Islet precursor cell (in vitro differentiated cells): ENCODE measurements around the gene ZFAND3.
"Not testable (repeated sequence)": the region's sequence is repeated elsewhere in the genome, so short reads cannot be mapped to it uniquely, and the experiment has no call there.

Source experiments
- DNase-seq: peaks from one replicate; pipeline ENCODE4 v3.0.0-alpha.2; 2018

Gene ZFAND3

DNA sequence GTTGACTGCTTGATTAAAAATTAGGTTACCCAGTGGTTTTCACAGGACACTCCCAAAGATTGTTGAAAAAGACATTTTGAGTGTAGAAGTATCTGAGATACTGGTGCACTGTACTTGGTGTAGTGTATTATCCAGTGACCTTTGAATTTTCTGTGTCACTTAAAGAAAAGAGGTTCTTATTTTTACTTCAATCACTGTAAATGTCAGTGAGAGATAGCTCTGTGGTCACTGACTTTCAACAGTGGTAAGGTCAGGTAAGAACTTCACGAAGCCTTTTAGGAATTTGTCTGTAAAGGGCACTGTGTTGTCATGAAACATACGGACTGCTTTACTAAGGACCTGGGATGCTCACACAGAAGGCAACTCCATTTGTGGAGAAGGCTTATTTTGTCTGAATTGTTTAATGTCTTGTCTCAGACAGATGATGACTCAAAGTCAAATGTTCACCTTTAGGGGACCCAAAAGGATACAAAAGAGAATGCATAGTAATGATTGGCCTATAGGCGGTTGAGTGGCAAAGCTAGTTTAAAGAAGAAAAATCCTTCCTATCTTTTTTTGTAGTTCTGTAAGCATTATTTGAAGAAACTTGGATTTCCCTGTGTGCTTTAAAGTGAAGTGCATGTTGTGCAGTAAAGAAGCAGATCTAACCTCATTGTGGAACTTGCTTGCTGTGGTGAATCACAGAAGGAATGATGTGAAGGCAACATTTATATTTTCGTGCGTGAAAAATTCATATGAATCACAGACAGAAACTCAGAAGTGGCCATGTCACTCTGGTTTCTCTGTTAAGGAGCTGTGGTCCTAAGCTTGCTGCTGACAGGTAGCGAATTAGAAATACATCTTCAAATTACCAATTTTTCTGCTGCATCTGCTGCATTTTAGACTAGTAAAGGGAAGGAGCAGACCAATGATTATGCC is 47.3 kb downstream of the ZFAND3 start:
- DNase-seq: no peak

- no peak for DNase-seq
Observed at GRCh38 chr6:37867756-37868446, 48.4 kb downstream of the ZFAND3 start.

DNA sequence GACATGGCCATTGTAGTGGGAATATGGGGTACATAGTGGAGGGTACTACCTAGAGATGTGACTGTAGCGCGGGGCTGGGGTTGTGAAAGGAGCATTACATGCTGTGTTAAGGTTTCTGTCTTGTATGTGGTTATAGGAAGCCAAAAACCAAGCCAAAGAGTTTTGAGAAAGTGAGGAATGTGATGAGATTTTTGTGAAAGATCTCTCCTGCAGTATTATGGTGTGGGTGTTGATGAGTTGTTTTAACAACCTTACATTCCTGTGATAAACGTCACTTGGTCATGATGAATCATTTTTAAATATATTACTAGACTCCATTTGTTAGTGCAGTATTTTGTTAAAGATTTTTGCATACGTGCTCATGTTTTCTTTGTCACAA is 48.9 kb downstream of the ZFAND3 start:
- DNase-seq: no peak

GRCh38 chr6:37871616-37872372 is 52.3 kb downstream of the ZFAND3 start:
- no peak for DNase-seq

DNA sequence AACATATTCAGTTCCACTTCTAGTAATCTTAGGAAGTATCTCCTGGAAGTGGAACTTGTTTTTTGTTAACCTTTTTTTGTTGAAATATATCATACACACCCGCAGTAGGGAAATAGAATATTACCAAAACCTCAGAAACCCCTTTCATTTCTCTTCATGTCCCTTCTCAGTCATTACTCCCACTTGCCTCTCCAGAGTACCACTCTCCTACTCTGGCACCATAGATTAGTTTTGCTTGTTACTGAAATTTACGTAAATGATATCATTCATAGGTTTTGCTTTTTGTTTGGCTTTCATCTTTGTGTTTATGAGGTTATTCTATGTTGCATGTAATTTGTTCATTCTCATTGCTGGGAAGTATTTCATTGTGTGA is 52.8 kb downstream of the ZFAND3 start:
- DNase-seq: no peak

- DNase-seq: no peak
Observed at GRCh38 chr6:37874726-37875125, 55.2 kb downstream of the ZFAND3 start.

- no peak for DNase-seq
Observed at GRCh38 chr6:37875561-37876309, 56.2 kb downstream of the ZFAND3 start.

- no peak for DNase-seq
Observed at GRCh38 chr6:37876843-37877242, 57.3 kb downstream of the ZFAND3 start.

DNA sequence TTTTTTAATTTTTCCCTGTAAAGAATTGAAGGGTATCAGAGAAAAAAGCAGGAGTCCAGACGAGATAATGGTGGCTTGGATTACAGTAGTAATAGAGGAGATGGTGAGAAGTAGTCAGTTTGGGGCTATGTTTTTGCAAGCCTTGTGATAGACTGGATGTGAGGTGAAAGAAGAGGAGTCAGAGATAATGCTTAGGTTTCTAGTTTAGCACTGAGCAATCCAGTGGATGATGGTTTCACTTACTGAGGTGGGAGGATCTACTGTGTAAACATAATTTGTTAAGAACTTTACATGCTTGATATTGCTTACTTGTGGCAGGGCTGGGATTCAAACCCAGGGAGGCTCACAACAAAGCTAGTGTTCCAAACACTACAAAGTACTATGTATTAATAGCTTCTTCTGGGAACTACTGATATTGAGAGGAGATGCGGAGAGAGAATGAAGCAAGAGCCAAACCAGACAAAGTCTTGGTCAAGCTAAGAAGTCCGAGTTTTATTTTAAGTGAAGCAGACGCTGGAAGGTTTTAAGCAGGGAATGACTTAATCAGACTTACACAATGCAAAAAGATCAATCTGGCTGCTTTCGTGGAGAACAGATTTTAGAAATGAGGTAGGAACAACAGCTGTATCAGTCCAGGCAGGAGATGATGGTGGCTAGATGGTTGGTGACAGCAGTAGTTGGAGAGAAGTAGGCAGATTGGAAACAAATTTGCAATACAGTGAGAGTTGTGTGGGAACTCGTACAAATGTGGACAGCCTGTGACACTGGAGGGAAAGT is 58.0 kb downstream of the ZFAND3 start:
- DNase-seq: no peak

- DNase-seq: no peak
Observed at GRCh38 chr6:37878150-37878710, 58.7 kb downstream of the ZFAND3 start.

GRCh38 chr6:37880602-37881001 is 61.1 kb downstream of the ZFAND3 start:
- DNase-seq: not testable (repeated sequence)

DNA sequence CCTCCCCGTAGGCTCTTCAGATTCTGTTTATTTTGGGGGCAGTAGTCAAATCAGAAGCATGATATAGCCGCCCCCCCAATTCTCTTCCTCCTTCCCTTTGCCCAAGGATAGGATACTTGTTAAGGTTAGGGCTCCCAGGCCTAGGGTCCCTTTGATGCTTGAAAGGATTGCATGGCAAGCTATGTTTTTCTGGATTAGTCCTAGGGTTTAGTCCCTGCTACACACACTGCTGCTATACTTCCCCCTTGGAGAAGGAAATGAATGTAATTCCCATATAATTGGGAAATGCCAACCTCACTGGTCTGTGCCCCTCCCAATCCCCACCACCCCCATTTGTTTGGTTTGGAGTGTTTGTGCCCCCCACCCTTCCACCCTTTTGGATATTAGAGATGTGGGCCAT is 62.8 kb downstream of the ZFAND3 start:
- DNase-seq: no peak

DNA sequence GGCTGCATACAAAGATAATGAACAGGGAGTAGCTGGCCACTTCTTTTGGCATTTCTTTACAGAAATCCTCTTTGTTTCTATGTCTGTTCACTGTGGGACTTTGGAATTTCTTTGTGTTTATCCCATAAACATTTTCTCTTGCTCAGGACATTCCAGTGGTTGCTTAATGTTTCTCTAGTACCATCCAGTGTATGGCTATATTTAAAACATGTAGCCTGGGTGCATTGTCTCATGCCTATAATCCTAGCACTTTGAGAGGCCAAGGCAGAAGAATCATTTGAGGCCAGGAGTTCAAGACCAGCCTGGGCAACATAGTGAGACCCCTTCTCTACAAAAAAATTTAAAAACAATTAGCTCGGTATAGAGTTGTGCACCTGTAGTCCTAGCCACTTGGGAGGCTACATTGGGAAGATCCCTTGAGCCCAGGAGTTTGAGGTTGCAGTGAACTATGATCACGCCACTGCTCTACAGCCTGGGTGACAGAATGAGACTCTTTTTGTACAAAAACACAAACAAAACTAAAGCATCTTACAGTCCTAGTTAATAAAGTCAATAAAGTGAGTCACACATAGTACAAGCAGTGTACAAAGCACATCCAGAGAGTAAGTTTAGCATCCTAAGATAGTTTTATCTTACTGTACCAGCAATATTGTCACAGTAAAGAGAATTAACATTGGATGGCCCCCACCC is 63.3 kb downstream of the ZFAND3 start:
- no peak for DNase-seq

DNA sequence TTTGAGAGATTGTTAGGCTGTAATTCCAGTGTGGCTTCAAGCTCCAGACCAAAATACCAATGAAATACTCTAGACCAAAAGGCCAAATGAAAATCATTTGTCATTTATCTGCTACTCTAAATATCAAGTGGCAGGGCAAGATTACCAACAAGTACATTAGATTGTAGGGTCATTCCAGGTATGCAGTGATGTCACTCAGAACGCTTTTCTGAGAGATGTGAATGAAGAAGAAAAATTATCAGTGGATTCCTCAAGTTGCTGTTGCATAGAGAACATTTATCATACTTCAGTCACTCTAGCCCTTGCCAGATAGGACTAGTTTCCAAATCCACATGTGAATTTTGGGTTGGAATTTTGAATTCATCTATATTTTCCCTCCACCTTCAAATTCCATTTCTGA is 65.0 kb downstream of the ZFAND3 start:
- no peak for DNase-seq

DNA sequence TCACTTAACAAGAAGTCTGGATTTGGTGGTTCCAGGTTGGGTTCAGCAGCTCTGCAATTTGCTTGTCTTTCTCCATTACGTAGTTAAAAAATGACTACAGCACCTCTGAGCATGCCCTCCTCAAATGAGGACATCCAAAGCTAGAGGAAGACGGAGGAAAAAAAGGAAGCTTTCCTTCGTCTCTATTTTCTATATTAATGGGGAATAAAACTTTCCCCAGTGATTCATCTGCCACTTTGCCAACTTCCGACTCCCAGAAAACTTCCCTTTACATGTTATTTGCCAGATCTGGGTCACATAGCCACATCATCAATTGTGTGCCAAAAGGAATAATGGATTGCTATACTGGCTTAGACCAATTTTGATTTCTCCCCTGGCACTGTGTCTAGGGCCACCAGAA is 69.5 kb downstream of the ZFAND3 start:
- no peak for DNase-seq

DNA sequence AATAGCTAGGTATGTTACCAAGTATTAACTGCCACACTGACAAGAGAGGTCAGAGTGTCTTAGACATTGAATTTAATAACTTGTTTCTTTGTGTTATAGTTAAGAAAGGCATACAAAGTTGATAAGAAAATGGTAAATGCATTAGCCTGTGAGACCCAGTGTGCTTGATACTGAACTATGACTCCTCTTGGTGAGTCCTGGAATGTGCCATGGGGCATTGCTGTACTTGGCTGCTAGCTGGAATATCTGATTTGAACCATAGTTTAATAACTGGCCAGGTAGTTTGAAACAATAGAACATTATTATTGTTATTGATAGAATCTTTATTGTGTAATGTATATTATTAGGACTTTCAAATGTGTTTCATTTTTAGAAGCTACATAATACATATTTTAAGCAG is 70.0 kb downstream of the ZFAND3 start:
- no peak for DNase-seq

GRCh38 chr6:37891072-37891471 is 71.5 kb downstream of the ZFAND3 start:
- no peak for DNase-seq

GRCh38 chr6:37893257-37893656 is 73.7 kb downstream of the ZFAND3 start:
- no peak for DNase-seq

DNA sequence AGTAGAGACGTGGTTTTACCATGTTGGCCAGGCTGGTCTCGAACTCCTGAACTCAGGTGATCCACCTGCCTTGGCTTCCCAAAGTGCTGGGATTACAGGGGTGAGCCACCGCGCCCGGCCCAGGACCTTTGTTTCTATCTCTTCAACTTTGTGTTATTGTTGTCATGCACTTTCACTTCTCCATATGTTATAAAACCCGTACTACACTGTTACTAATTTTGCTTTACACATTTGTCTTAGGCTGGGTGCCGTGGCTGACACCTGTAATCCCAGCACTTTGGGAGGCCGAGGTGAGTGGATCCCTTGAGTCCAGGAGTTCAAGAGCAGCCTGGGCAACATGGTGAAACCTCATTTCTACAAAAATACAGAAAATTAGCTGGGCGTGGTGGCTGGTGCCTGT is 74.2 kb downstream of the ZFAND3 start:
- not testable (repeated sequence) for DNase-seq

DNA sequence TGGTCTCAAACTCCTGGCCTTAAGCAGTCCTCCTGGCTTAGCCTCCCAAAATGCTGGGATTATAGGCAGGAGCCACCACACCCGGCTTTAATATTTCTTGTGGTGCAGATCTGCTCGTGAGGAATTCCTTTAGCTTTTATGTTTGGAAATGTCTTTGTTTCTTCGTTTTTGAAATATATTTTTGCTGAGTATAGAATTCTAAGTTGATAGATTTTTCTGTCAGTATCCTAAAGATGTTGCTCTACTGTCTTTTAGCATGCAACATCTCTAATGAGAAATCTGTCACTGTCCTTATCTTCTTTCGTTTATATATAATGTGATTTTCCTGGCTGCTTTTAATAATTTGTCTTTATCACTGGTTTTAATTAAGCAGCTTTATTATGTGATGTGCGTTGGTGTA is 75.1 kb downstream of the ZFAND3 start:
- DNase-seq: no peak

- no peak for DNase-seq
Observed at GRCh38 chr6:37897321-37897720, 77.8 kb downstream of the ZFAND3 start.
